ENCODE data around the gene RASD2. TPM values are rescaled to one million over a fixed set of nuclear protein-coding genes. Genes with fewer than 3 reads are reported as not detected.
"Not testable (repeated sequence)": the region's sequence is repeated elsewhere in the genome, so short reads cannot be mapped to it uniquely, and the experiment has no call there.

RASD2 gene
- total and polyA plus RNA-seq, 2 donors (not counting 1 experiment from before 2014, with no cell fraction given) = 0.07 TPM; not detected in 1

DNA sequence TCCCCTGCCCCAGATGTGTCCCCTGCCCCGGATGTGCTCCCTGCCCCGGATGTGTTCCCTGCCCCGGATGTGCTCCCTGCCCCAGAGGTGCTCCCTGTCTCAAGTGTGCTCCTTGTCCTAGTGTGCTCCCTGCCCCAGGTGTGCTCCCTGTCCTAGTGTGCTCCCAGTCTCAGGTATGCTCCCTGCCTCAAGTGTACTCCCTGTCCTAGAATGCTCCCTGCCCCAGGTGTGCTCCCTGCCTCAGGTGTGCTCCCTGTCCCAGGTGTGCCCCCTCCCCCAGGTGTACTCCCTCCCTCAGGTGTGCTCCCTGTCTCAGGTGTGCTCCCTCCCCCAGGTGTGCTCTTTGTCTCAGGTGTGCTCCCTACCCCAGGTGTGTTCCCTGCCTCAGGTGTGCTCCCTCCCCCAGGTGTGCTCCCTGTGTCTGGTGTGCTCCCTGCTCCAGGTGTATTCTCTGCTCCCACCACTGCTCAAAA lies 48.7 kb upstream of the RASD2 start:
- ChIA-PET POLR2A (no interaction called here), CTCF (no interaction called here)
- 92% methylated on average over 3 of the region's 3 CpGs for WGBS (ENCODE audit: insufficient coverage)
- no peak overlapping the region for H2AFZ ChIP-seq (ENCODE audit: insufficient read depth, low read depth, low read length, poor library complexity, severe bottlenecking)
- no peak overlapping the region for H3K9ac ChIP-seq (ENCODE audit: low read length)
- DNase-seq = no peak
- no peaks in the 10 kb centered on the region for H3K9me3 ChIP-seq (ENCODE audit: control extremely low read depth in 1 of 3, control insufficient read depth in 2 of 3, insufficient read depth in 1 of 3, low read length in 2 of 3)
- no peak overlapping the region for H3K27ac Mint-ChIP-seq
- H3K9me3 Mint-ChIP-seq (ENCODE audit: insufficient read depth) = no peaks in the 10 kb centered on the region
- H3K4me3 Mint-ChIP-seq = no peak overlapping the region
- H3K79me2 ChIP-seq (ENCODE audit: control insufficient read depth, insufficient read depth, low read length) = no peaks in the 10 kb centered on the region
- H3K4me3 ChIP-seq (ENCODE audit: control extremely low read depth in 1 of 5, extremely low read depth in 1 of 5, insufficient read depth in 1 of 5, low read depth in 2 of 5, low read length in 4 of 5) = no peak overlapping the region
- intact Hi-C loops (cut with micrococcal nuclease) = no loop called here
- peaks cover 53% of the 10 kb centered on the region for H3K27me3 Mint-ChIP-seq
- H4K20me1 ChIP-seq (ENCODE audit: control insufficient read depth, insufficient read depth, low read length, poor library complexity, severe bottlenecking) = no peaks in the 10 kb centered on the region
- H3K4me2 ChIP-seq (replicated peaks; ENCODE audit: low read depth, low read length, poor library complexity, severe bottlenecking) = no peak overlapping the region
- H3K27me3 ChIP-seq (replicated peaks in 1 of 4; ENCODE audit: control extremely low read depth in 1 of 4, control insufficient read depth in 3 of 4, insufficient read depth in 4 of 4, low read length in 3 of 4) = peaks cover 0 to 16% (median 2%) of the 10 kb centered on the region in 4 experiments
- TF ChIP-seq, protein P1, sequence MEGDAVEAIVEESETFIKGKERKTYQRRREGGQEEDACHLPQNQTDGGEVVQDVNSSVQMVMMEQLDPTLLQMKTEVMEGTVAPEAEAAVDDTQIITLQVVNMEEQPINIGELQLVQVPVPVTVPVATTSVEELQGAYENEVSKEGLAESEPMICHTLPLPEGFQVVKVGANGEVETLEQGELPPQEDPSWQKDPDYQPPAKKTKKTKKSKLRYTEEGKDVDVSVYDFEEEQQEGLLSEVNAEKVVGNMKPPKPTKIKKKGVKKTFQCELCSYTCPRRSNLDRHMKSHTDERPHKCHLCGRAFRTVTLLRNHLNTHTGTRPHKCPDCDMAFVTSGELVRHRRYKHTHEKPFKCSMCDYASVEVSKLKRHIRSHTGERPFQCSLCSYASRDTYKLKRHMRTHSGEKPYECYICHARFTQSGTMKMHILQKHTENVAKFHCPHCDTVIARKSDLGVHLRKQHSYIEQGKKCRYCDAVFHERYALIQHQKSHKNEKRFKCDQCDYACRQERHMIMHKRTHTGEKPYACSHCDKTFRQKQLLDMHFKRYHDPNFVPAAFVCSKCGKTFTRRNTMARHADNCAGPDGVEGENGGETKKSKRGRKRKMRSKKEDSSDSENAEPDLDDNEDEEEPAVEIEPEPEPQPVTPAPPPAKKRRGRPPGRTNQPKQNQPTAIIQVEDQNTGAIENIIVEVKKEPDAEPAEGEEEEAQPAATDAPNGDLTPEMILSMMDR (IDR thresholded peaks at IDR 0.05) = no peak
- TF ChIP-seq EZH2 (IDR thresholded peaks at IDR 0.05; ENCODE audit: borderline replicate concordance, insufficient read depth, low read depth, low read length, poor library complexity, severe bottlenecking) = no peak
- H3K4me1 ChIP-seq (ENCODE audit: control insufficient read depth in 2 of 2, insufficient read depth in 2 of 2, low read length in 2 of 2) = no peaks in the 10 kb centered on the region
- no peak overlapping the region for H3K27ac ChIP-seq (ENCODE audit: low read length in 2 of 2)
- ATAC-seq (ENCODE audit: low read depth) = no peak
- H3K4me1 Mint-ChIP-seq = no peaks in the 10 kb centered on the region
- no peaks in the 10 kb centered on the region for H3K36me3 ChIP-seq (replicated peaks in 1 of 2; ENCODE audit: control extremely low read depth in 1 of 2, control insufficient read depth in 1 of 2, extremely low read depth in 1 of 2, insufficient read depth in 2 of 2, low read length in 1 of 2)

DNA sequence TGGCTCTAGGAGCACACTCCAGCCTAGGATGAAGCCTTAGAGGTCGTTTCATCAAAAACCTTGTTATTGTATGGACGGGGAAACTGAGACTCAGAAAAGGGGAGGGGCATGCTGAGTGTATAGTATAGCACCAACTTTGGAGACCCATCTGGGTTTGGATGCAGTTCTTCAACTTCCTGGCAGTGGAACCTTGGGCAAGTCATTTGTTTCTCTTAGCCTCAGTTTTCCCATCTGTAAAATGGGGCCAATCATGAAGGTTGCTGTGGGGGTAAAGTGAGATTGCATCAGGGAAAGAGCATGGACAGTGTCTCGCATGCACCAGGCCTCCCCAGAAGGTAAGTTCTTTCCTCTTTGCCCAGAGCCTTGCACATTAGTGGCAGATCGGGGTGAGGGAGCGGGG lies 47.6 kb upstream of the RASD2 start:
- no peak overlapping the region for H3K27ac Mint-ChIP-seq
- ATAC-seq (ENCODE audit: low read depth) = no peak
- peaks cover 0 to 20% (median 5%) of the 10 kb centered on the region in 4 experiments for H3K27me3 ChIP-seq (replicated peaks in 1 of 4; ENCODE audit: control extremely low read depth in 1 of 4, control insufficient read depth in 3 of 4, insufficient read depth in 4 of 4, low read length in 3 of 4)

DNA sequence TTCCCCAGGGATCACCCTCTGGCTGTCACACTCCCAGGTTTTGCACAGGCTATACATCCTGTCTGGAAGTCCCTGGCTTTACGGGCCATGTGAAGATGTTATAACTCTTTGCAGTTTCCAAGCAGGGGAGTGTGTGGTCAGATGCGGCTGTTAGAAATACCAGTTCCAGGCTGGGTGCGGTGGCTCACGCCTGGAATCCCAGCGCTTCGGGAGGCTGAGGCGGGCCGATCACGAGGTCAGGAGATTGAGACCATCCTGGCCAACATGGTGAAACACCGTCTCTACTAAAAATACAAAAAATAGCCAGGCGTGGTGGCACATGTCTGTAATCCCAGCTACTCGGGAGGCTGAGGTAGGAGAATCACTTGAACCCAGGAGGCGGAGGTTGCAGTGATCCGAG lies 44.9 kb upstream of the RASD2 start:
- H3K4me3 Mint-ChIP-seq; ATAC-seq (ENCODE audit: low read depth); H3K4me2 ChIP-seq (replicated peaks; ENCODE audit: low read depth, low read length, poor library complexity, severe bottlenecking); POLR2A ChIA-PET; H3K9ac ChIP-seq (ENCODE audit: low read length); H3K4me1 ChIP-seq (ENCODE audit: control insufficient read depth in 2 of 2, insufficient read depth in 2 of 2, low read length in 2 of 2); H3K9me3 ChIP-seq (ENCODE audit: control extremely low read depth in 1 of 3, control insufficient read depth in 2 of 3, insufficient read depth in 1 of 3, low read length in 2 of 3); H3K36me3 ChIP-seq (replicated peaks in 1 of 2; ENCODE audit: control extremely low read depth in 1 of 2, control insufficient read depth in 1 of 2, extremely low read depth in 1 of 2, insufficient read depth in 2 of 2, low read length in 1 of 2); intact Hi-C loops (cut with micrococcal nuclease); CTCF ChIA-PET; H4K20me1 ChIP-seq (ENCODE audit: control insufficient read depth, insufficient read depth, low read length, poor library complexity, severe bottlenecking); H3K27ac ChIP-seq (ENCODE audit: low read length in 2 of 2); H3K27ac Mint-ChIP-seq; H3K4me1 Mint-ChIP-seq; H3K9me3 Mint-ChIP-seq (ENCODE audit: insufficient read depth); H3K4me3 ChIP-seq (ENCODE audit: control extremely low read depth in 1 of 5, extremely low read depth in 1 of 5, insufficient read depth in 1 of 5, low read depth in 2 of 5, low read length in 4 of 5); H3K79me2 ChIP-seq (ENCODE audit: control insufficient read depth, insufficient read depth, low read length); DNase-seq; H2AFZ ChIP-seq (ENCODE audit: insufficient read depth, low read depth, low read length, poor library complexity, severe bottlenecking): not testable (repeated sequence)
- peaks cover 0 to 22% (median 6%) of the 10 kb centered on the region in 4 experiments for H3K27me3 ChIP-seq (replicated peaks in 1 of 4; ENCODE audit: control extremely low read depth in 1 of 4, control insufficient read depth in 3 of 4, insufficient read depth in 4 of 4, low read length in 3 of 4)
- peaks cover 61% of the 10 kb centered on the region for H3K27me3 Mint-ChIP-seq
- 87% methylated on average over 12 of the region's 14 CpGs for WGBS (ENCODE audit: insufficient coverage)

More for the DNA sequence above, 47.6 kb upstream of the RASD2 start:
- Histone ChIP-seq H3K9me3 (ENCODE audit: control extremely low read depth in 1 of 3, control insufficient read depth in 2 of 3, insufficient read depth in 1 of 3, low read length in 2 of 3) (no peaks in the 10 kb centered on the region), H3K36me3 (replicated peaks in 1 of 2; ENCODE audit: control extremely low read depth in 1 of 2, control insufficient read depth in 1 of 2, extremely low read depth in 1 of 2, insufficient read depth in 2 of 2, low read length in 1 of 2) (no peaks in the 10 kb centered on the region), H4K20me1 (ENCODE audit: control insufficient read depth, insufficient read depth, low read length, poor library complexity, severe bottlenecking) (no peaks in the 10 kb centered on the region), H2AFZ (ENCODE audit: insufficient read depth, low read depth, low read length, poor library complexity, severe bottlenecking) (no peak overlapping the region), H3K4me1 (ENCODE audit: control insufficient read depth in 2 of 2, insufficient read depth in 2 of 2, low read length in 2 of 2) (no peaks in the 10 kb centered on the region), H3K4me3 (ENCODE audit: control extremely low read depth in 1 of 5, extremely low read depth in 1 of 5, insufficient read depth in 1 of 5, low read depth in 2 of 5, low read length in 4 of 5) (no peak overlapping the region), H3K27ac (ENCODE audit: low read length in 2 of 2) (no peak overlapping the region), H3K79me2 (ENCODE audit: control insufficient read depth, insufficient read depth, low read length) (no peaks in the 10 kb centered on the region), H3K9ac (ENCODE audit: low read length) (no peak overlapping the region), H3K4me2 (replicated peaks; ENCODE audit: low read depth, low read length, poor library complexity, severe bottlenecking) (no peak overlapping the region)
- no peak overlapping the region for H3K4me3 Mint-ChIP-seq
- no peak for DNase-seq
- ChIA-PET CTCF (no interaction called here), POLR2A (no interaction called here)
- intact Hi-C loops (cut with micrococcal nuclease) = no loop called here
- whole genome bisulfite sequencing (ENCODE audit: insufficient coverage) = 77% methylated on average over 3 of the region's 5 CpGs
- no peak for TF ChIP-seq EZH2 (IDR thresholded peaks at IDR 0.05; ENCODE audit: borderline replicate concordance, insufficient read depth, low read depth, low read length, poor library complexity, severe bottlenecking)
- TF ChIP-seq, protein P1 (IDR thresholded peaks at IDR 0.05) = no peak
- H3K4me1 Mint-ChIP-seq = no peaks in the 10 kb centered on the region
- no peaks in the 10 kb centered on the region for H3K9me3 Mint-ChIP-seq (ENCODE audit: insufficient read depth)
- peaks cover 54% of the 10 kb centered on the region for H3K27me3 Mint-ChIP-seq

Measured in B cell (primary cell).